SKM-1 (cell line): Measurements from ENCODE around the gene DBN1.

Source experiments
- DNase-seq: peaks from one replicate; lab custom pipeline; 2025; ENCODE audit not compliant: unreplicated experiment; lab: John Stamatoyannopoulos, UW

The DBN1 gene

DNA sequence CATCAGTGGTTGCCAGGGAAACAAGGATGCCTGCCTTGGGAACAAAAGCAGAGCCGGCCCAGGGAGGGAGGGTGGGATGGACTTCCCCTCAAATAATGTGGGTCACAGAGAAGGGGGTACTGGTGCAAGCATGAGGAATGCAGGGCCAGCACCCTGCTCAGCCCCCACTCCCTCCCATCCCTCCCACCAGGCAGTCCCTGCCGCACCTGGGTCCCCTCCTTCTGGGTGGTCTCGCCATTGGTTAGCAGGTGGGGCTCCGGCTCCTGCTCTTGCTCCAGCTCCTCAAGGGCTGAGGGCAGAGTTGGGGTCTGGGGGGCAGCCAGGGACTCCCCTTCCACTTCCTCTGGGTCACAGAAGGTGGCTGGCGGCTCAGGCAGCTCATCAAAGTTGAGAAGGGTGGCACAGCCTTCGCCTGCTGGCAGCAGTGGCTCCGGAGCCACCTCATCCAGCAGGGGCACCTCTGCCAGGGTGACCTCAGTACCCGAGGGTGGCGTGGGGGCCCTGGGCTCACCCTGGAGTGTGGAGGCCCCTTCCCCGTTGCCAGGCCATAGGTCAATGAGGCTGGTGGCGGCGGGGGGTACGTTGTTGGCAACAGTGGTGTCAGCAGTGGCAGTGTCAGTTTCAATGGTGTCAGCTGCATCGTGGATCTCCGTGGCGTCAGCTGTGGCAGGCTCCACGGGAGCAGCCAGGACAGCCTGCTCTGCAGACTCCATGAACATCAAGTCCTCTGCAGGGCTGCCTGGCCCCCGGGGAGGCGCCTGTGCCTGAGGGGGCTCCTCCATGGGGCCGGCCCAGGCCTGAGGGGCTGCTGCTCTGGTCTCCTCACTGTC lies 15.4 kb downstream of the DBN1 start:
- DNase-seq = no peak

DNA sequence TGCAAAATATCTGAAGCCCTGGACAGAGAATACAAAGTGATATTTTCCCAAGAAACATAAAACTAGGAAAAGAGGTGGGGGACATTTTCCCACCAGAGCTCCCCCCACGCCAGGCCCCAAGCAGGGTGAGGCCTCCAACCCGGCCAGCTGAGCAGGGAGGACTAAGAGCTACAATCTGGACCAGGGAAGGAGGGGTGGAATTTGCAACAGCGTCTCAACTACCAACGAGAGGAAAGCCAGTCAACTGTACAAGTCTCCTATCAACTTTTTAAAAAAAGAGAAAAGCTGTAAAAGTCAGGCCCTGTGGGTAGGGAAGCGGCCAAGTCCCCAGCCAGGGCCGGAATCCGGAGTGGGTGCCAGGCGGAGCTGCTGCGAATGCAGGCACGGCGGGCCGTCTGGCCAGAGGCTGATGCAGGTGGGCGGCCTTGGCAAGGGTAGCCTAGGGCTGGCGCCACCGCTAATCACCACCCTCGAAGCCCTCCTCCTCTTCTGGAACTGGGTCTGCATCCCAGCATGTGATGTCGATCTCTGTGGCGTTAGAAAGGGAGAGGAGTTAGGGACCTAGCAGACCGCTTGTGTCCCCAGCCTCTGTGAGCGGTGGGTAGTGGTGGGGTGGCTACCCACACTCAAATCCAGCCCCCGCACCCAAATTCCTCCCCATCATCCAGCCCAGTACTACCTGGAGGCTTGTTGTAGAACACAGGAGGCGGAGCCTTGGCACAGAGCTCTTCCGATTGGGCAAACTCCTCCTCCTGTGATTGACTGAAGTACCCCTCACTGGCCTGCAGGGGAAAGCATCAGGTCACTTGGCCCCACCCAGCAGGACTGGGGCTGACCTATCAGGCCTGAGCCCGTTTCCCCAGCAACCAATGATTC lies 16.2 kb downstream of the DBN1 start:
- DNase-seq = peak; percentile 93

DNA sequence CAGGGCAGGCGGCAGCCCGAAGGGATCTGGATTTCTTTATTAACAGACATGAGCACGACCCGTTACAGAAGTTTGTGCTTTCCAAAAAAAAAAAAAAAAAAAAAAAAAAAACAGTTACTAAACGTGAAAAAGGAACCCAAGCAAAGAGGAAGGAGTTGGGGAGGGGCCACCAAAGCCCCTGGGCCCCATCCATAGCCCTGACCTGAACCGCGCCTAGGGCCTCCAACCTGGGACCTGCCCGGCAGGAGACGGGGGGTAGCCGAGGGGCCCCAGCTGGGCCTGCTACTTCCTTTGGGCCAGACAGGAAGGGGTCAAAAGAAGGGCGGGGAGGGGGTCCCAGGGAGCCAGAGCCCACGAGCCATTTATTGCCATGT lies 16.9 kb downstream of the DBN1 start:
- DNase-seq = no peak

DNA sequence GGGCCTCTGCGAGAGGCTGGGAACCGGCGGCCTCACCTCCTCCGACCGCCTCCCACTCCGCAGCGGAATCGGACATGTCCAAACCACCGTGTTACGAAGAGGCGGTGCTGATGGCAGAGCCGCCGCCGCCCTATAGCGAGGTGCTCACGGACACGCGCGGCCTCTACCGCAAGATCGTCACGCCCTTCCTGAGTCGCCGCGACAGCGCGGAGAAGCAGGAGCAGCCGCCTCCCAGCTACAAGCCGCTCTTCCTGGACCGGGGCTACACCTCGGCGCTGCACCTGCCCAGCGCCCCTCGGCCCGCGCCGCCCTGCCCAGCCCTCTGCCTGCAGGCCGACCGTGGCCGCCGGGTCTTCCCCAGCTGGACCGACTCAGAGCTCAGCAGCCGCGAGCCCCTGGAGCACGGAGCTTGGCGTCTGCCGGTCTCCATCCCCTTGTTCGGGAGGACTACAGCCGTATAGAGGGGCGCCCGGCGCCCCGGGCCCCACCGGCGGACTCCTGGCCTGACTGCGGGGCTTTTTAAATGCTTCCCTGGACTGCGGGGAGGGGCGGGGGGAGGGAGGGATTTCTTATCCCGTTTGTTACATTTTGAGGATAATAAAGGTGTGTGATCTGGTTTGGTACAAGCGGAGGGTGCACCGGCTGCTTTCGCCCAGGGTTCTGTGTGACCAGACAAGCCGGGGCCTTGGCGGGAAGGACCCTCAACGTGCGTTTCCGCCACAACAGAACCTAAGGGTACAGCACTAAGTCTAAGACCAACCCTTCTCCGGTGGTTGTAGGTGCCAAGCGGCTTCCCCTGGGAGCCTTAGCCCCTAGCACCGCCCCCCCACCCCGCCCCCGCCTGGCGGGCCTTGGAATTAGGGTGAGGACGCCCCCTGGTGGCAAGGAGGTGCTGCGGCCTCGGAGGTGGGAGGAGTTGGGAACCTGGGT lies 17.5 kb downstream of the DBN1 start:
- peak; percentile 56 for DNase-seq

DNA sequence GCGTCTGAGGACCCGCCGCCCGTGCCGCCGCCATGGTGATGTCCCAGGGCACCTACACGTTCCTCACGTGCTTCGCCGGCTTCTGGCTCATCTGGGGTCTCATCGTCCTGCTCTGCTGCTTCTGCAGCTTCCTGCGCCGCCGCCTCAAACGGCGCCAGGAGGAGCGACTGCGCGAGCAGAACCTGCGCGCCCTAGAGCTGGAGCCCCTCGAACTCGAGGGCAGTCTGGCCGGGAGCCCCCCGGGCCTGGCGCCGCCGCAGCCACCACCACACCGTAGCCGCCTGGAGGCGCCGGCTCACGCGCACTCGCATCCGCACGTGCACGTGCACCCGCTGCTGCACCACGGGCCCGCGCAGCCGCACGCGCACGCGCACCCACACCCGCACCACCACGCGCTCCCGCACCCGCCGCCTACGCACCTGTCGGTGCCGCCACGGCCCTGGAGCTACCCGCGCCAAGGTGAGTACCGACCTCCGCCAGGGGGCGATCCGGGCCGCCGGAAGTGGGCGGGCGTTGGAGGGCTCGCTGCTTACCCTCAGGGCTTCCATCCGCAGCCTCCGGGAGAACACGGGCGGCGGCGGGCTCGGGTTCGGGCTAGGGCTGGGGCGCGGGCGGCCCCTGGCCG lies 18.3 kb downstream of the DBN1 start:
- DNase-seq = peak; percentile 39

DNA sequence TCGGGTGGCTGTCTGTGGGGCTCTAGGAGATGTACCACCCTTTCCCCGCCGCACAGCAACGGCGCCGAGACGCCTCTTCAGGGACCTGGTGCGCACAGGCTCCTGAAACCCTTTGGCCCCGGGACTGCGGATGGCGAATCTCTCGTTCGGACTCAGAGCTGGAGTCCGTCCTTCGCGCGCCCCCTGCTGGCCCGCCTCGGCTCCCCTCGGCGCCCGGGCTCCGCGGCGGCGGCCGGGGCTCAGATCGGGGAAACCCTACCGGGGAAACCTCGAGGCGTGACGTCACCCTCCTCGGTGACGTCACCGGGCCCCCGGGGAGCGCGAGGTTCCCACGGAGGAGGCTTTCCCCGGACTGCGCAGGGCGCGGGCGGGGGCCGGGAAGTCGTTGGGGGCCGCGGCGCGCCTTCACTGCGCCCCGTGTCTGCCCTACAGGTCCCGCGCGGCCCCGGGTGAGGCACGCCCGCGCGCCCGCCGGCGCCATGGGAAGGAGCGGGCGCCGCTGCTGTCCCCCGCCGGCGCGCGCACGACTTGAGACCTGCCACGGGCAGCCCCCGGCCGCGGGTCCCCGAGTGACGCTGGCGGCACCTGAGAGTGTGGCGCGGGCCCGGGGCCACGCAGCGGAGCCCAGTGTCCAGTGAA lies 18.9 kb downstream of the DBN1 start:
- peak; percentile 84 for DNase-seq

DNA sequence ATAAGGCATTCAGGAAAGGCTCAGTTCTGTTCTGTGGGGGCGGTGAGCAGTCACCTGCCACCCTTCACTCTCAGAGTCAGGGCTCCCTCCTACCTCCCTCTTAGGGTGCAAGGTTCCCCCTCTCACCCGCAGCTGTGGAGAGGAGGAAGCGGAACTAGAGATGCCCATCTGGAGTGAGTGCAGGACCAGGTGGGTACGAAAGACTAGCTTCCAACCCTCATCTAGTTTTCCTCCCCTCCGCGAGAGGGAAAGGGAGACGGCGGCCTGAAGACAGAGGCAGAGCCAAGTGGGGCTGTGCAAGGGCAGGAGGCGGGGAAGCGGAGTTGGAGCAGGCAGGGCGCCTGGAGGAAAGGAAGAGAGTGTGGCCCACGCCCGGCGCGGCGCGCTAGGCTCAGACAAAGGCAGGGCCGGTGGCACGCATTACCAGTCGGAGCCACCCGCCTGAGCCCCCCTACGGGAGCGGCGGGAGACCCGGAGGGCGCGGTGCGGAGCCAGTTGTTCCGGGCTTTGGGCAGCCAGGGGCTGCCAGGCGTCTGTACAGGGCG lies 19.5 kb downstream of the DBN1 start:
- DNase-seq = no peak

DNA sequence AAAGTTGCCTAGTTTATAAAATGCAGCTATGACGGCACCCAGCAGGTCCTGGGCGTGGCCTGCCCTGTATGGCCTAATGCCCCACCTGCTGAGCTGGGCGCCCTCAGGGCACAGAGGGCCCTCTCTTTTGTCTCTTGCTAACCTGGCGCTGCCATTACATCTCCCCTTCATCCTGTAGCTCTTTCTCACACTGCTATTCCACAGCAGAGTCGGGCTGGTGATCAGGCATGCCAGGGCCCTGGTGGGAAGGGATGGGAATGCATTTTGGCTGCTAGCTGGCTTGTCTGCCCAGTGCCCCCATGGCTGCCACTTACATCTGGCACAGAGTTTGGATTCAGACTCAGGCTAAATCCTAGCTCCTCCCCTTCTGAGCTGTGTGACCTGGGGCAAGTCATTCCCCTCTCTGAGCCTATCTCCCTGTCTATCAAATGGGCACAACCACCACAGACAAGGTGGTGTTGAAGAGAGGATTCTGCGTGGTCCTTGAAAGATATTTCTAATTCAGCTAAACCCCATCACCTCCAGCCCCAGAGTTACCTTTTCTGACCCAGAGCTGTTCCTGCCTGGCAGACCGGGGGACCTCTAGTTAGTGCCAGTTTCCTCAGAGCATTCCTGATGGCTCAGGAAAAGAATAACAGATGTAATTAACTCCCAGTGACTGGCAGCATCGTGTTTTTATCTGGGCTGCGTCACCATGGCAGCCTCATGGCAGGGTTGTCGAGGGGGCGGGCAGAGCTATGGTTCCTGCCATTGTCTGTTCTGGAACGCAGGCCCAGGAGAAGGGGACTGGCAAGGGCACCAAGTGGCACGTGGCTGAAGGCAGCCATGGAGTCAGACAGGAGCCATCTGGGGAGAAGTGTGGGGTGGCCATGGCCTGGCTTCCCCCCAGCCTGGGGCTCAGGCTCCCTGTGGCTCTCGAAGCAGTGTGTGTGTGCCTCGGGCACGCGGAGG lies 20.5 kb downstream of the DBN1 start:
- DNase-seq = no peak

DNA sequence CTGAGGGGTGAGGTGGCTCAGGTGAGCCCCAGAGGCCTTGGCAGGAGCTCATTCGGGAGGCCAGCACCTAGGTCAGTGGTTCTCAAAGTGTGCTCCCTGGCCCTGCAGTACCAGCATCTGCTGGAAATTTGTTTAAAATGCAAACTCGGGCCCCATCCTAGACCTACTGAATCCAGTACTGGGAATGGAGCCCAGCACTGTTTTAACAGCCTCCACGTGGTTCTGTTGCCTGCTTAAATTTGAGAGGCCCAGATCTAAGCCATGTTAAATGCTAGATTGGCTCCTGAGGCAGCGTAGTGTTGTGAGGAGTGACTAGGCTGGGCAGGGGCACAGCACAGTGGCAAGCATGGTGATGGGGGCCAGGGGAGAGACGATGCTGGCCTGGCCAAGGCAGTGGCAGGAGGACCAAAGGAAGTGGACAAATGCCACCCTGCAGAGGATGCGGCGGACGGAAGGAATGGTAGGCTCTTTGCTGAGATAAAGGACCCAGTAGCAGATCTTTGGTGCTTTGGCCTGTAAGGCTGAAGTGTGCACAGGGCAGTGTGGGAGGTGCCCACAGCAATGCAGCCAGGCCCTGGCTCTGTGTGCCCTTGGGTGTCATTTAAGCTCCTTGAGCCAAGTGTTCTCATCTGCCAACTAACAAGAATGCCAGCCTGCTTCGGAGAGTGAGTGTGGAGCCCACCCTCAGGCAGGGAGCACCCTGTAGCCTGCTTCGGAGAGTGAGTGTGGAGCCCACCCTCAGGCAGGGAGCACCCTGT lies 22.6 kb downstream of the DBN1 start:
- no peak for DNase-seq

DNA sequence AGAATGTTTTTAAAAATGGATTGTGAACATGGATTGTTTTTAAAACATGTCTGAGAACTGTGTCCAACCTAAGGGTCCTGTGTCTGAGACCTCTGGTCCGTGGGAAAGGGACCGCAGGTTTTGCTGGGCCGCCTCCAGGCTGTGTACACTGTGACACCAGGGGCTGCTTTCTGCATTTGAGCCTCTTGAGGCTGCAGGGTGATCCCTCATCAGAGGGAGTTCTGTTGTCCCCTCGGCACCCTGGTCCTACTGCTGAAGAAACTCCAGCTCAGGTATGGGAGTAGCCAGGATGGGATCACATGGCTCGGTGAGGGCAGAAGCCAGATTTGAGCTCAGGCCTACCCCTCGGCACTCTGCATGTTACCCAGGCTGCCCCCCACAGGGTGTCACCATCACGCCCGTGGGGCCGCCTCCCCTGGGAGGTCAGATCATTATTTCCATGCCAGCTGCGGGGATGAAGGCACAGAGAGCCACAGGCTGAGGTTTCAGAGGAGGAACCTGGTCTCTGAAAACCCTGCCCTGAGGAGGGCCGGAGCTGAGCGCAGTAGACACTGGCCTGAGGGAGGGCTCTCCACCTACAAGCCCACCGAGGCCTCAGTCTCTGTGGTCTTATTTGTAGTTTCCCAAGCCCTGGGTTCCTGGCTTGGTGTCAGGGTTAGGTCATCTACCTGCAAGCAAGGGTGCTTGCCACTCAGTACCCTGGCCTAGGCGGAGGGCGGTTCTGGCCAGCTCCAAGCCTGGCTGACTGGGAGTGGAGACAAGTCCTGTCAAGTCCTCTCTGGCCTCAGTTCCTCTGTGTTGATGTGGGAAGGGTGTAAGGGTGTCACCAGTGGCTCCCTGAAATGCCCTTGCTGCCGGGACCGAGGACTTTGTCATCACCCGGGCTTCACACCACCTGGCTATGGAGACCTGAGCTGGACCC lies 24.0 kb downstream of the DBN1 start:
- DNase-seq = no peak

DNA sequence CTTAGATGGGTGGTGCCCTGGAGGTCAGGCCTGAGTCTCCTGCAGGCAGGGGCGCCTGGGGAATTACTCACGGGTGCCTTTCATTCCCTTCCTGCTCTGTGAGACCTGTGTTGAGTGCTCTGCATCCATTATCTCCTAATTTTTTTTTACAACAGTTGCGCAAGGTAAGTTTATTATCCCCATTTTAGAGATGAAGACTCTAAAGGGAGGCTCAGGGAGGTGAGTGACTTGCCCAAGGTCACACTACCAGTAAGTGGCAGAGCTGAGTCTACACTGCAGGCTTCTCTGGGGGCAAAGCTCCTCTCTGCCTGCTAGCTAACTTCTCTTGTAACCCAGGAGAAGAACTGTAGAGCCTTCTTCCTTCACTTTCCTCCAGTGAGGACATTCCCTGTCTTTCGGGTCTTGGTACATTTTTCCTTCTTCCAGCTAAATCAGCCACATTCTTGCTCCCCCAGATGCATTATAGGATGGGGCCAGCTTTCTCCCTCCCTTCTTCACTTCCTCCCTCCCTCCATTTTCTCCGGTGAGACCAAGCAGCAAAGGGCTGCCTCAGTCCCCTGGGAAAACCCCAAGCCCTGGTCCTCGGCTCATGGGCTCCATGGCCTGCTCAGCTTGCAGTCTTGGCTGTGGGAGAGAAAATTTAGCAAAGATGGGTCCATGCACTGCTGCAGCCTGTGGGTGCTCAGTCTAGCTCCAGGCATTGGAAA lies 25.0 kb downstream of the DBN1 start:
- no peak for DNase-seq

DNA sequence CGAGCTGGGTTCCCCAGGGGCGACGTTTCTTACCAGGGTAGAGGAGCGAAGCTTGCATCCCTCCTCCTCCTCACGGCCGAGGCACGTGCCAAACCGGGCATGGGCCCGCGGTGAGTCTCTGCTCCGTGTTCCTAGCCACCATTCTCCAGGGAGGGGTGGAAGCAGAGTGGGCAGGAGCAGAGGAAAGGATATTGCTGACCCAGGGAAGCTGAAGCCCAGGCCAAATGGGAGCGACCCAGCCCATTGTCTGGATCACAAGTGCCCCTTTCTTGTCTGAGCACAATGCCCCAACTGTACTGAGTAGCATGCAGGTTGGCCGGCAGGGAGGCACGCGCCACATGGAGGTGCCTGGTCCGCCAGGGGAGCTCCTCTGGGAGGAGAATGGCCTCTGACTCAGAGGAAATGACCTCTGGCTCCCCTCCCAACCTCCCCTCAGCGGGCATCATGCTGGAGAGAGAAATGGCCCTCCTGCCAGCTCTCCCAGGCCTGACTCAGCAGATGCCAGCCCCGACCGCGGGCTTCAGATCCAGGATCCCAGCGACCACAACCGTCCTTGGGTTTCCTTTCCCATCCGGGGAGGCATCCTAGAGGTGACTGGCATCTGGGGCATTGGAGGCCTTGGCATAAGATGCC lies 25.7 kb downstream of the DBN1 start:
- DNase-seq = no peak

DNA sequence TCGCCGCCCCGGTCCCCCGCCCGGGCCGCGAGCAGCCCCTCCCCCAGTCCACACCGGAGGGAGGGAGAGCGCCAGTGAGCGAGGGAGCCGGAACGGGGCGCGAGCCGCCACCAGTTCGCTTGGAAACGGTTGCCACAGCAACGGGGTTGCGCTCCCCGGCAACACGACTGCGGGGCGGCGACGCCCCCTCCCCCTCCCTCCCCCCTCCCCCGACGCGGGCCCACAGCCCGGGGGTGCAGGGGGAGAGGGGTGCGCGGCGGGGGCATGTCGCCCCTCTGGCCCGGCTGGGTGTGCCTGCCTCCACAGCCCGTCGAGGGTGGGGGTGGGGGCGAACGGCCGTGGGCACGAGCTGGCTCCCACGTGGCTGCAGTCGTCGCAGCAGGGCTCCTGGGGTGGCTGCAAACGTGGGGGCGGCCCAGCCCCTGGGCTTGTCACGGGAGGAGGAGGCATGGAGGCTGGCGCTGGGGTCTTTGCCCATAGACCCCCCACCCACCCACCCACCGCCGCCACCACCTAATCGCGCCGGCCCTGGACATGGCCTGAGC lies 26.3 kb downstream of the DBN1 start:
- peak; percentile 24 for DNase-seq

DNA sequence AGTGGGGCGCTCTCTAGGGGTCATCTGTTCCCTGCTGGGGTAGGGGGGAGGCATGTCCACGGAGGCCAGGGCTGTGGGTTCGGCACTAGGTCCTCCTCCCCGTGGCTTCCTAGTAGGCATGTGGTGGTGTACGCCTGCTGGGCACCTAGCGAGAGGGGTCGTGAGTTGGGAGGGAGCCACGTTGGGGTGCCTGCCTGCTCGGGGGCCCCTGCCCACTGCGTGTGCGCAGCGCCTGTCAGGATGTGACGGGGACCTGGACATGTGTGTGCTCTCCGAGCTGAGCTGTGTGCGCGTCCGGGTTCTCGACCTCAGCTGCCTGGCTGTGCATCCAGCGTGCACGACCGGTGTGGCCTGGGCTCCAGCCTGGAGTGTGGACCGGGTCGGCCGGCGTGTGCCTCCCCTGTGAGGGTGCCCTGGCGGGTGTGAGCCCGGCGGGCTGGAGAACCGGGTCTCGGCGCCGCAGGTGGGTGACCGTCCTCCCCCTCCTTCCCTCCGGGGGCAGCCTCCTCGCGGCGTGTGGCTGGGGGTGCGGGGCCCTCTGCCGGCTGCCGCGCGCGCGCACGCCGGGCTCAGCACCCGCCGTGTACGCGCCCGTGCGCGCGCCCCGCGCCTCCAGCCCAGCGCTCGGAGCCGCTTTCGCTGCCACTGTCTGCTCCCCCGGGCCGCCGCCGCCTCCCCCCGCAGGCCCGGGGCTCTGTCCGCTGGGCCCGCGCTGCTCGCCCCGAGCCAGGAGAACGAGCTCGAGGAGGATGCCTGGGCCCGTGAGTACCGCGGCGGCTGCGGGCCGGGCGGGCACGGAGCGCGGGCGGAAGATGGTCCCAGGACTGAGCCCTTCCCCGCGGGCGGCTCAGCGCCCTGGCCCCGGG lies 27.0 kb downstream of the DBN1 start, which contains the start of gene PRR7:
TSS of gene PRR7 (plus strand) at position 615 of the 866 bp plus-strand sequence. CDS start 8,254 bp downstream, outside the sequence.
- DNase-seq = peak; percentile 32

DNA sequence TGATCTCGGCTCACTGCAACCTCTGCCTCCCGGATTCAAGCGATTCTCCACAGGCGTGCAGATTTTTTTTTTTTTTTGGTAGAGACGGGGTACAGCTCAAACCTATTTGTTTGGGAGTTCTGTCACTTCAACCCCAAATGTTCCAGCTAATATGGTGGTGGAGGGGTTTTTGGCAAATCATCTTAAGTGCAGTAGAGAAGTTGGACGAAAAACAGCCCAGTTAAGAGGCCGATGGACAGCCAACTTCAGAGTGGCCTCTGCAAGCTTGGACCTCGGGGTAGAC lies 27.6 kb downstream of the DBN1 start:
- no peak for DNase-seq
